Hepatic stellate cell (primary cell): ENCODE data around the gene WFIKKN2.

ENCODE experiments used
- DNase-seq: peaks from one replicate; pipeline ENCODE4 v3.0.0; 2011; ENCODE audit warnings: low spot score

The WFIKKN2 gene

GRCh38 chr17:50879086-50879485, 43.7 kb downstream of the WFIKKN2 start:
- DNase-seq: no peak

GRCh38 chr17:50881182-50881581, 45.8 kb downstream of the WFIKKN2 start:
- no peak for DNase-seq

GRCh38 chr17:50882851-50883250, 47.5 kb downstream of the WFIKKN2 start:
- peak; percentile 74 for DNase-seq

- DNase-seq: no peak
These were observed 48.6 kb downstream of the WFIKKN2 start for GRCh38 chr17:50883850-50884438.

GRCh38 chr17:50884439-50885311, 49.3 kb downstream of the WFIKKN2 start:
- no peak for DNase-seq

GRCh38 chr17:50887705-50888245, 52.4 kb downstream of the WFIKKN2 start:
- no peak for DNase-seq

GRCh38 chr17:50889528-50890118, 54.2 kb downstream of the WFIKKN2 start:
- no peak for DNase-seq

- no peak for DNase-seq
These were observed 55.5 kb downstream of the WFIKKN2 start for GRCh38 chr17:50890675-50891516.

GRCh38 chr17:50891577-50891989, 56.2 kb downstream of the WFIKKN2 start:
- no peak for DNase-seq
